K562 (cell line): ENCODE data around the gene FAM171A1. TPM values are rescaled to one million over a fixed set of nuclear protein-coding genes. Genes with fewer than 3 reads are reported as not detected.
"Not testable (repeated sequence)": the region's sequence is repeated elsewhere in the genome, so short reads cannot be mapped to it uniquely, and the experiment has no call there.

Experiments
- ATAC-seq: fragments of 200-7000 bp; cut with Tn5 transposase; 3 replicates; pipeline ENCODE4 v1.9.1; 2020; ENCODE audit warnings: moderate library complexity
- BruUV-seq: library from RNA; stranded (reverse); fragments of 400-500 nt; replicated peaks from 2 replicates; lab custom pipeline; 2021; lab: Mats Ljungman, UMichigan
- CTCF ChIA-PET: fragments of 300-600 bp; formaldehyde crosslinking; extraction: SDS; loops from one replicate; lab custom pipeline; 2021; ENCODE audit warnings: low intra/inter-chr PET ratio; lab: Yijun Ruan, JAX
- POLR2A ChIA-PET: fragments of 300-600, 350-650 bp; sonication (Branson Sonifier 250); formaldehyde crosslinking; extraction: SDS; loops from one replicate; lab custom pipeline; 2021; ENCODE audit warnings: antibody characterized with exemption, inconsistent platforms; lab: Yijun Ruan, JAX
- DNase-seq, 4 experiments: peaks; one replicate each; pipeline versions ENCODE4 v3.0.0 to v3.0.0-alpha.2; 2011 to 2018; ENCODE audit warnings: low spot score in 3 of 4, mixed read lengths in 3 of 4; ENCODE audit errors: extremely low read depth in 1 of 4
- FAIRE-seq: peaks from 2 replicates; lab custom pipeline; 2011; peaks lifted over from hg19 to GRCh38; lab: Jason Lieb, UNC
- H2AFZ ChIP-seq: 2 replicates; pipeline ENCODE4 v1.6.0; 2011; ENCODE audit warnings: low read depth, low read length, control low read depth, inconsistent platforms
- H3K27ac ChIP-seq: fragments of 200-600 bp; 3 replicates; pipeline ENCODE4 v1.8.0; 2011; ENCODE audit warnings: low read depth, mild to moderate bottlenecking, control low read depth, inconsistent platforms, low read length, moderate library complexity, mixed read lengths; ENCODE audit errors: extremely low read depth
- H3K27me3 ChIP-seq, 2 experiments: fragments of 300-600 bp in 1 of 2; 2 replicates in 1 of 2; 3 replicates in 1 of 2; pipeline versions ENCODE4 v1.6.0 to v1.8.0; 2011; ENCODE audit warnings: inconsistent platforms in 2 of 2, low read length in 2 of 2, mild to moderate bottlenecking in 1 of 2, mixed read lengths in 1 of 2, moderate library complexity in 1 of 2; ENCODE audit not compliant: control insufficient read depth in 2 of 2, insufficient read depth in 2 of 2
- H3K36me3 ChIP-seq: fragments of 300-600 bp; 3 replicates; pipeline ENCODE4 v1.8.0; 2011; ENCODE audit warnings: mild to moderate bottlenecking, low read length, inconsistent platforms; ENCODE audit not compliant: control insufficient read depth, insufficient read depth
- H3K4me1 ChIP-seq, 2 experiments: fragments of 200-600 bp in 1 of 2; replicated peaks in 1 of 2; 2 replicates in 1 of 2; 3 replicates in 1 of 2; pipeline versions ENCODE4 v1.5.1 to v1.8.0; 2011; ENCODE audit warnings: inconsistent platforms in 2 of 2, low read length in 2 of 2, mild to moderate bottlenecking in 1 of 2, mixed read lengths in 1 of 2, moderate library complexity in 1 of 2; ENCODE audit not compliant: control insufficient read depth in 2 of 2, insufficient read depth in 2 of 2
- H3K4me2 ChIP-seq: 2 replicates; pipeline ENCODE4 v1.6.1; 2011; ENCODE audit warnings: low read length, control low read depth, inconsistent platforms, mixed read lengths; ENCODE audit not compliant: insufficient read depth
- H3K4me3 ChIP-seq: fragments of 200-600 bp; sonication (generic), shearing (Covaris generic); 2 replicates; pipeline ENCODE4 v1.5.1; 2016; ENCODE audit warnings: control low read depth, inconsistent platforms
- H3K79me2 ChIP-seq: fragments of 200-600 bp; 3 replicates; pipeline ENCODE4 v1.8.0; 2011; ENCODE audit warnings: low read length, inconsistent platforms; ENCODE audit not compliant: control insufficient read depth, insufficient read depth
- H3K9ac ChIP-seq, 2 experiments: 2 replicates each; pipeline versions ENCODE4 v1.6.0 to v1.6.1; 2011; ENCODE audit warnings: low read depth in 2 of 2, low read length in 2 of 2, control low read depth in 1 of 2, inconsistent platforms in 1 of 2, mild to moderate bottlenecking in 1 of 2, mixed read lengths in 1 of 2; ENCODE audit not compliant: insufficient read depth in 1 of 2
- H3K9me1 ChIP-seq: one replicate; pipeline ENCODE4 v1.6.0; 2011; ENCODE audit warnings: inconsistent platforms, mild to moderate bottlenecking, low read length, moderate library complexity; ENCODE audit not compliant: control insufficient read depth, insufficient read depth
- H3K9me3 ChIP-seq: replicated peaks from 2 replicates; pipeline ENCODE4 v1.5.1; 2011; ENCODE audit warnings: low read depth, low read length, inconsistent platforms; ENCODE audit not compliant: control insufficient read depth, insufficient read depth
- H4K20me1 ChIP-seq: replicated peaks from 2 replicates; pipeline ENCODE4 v1.6.1; 2011; ENCODE audit warnings: low read length, inconsistent platforms, mixed read lengths; ENCODE audit not compliant: control insufficient read depth, insufficient read depth
- CBX3 ChIP-seq, 2 experiments: IDR thresholded peaks; 1 replicate in 1 of 2; 2 replicates in 1 of 2; pipeline ENCODE4 v1.6.1; 2012; ENCODE audit warnings: inconsistent platforms in 2 of 2, low read length in 2 of 2, borderline replicate concordance in 1 of 2, control low read depth in 1 of 2
- HDAC6 ChIP-seq: IDR thresholded peaks from 2 replicates; pipeline ENCODE4 v1.6.1; 2012; ENCODE audit warnings: low read depth, mild to moderate bottlenecking, control low read depth, inconsistent platforms, low read length, moderate library complexity
- NBN ChIP-seq: fragments of 450-650 bp; IDR thresholded peaks from 2 replicates; pipeline ENCODE4 v1.6.1; 2016; ENCODE audit warnings: low read depth, mild to moderate bottlenecking
- NONO ChIP-seq, 2 experiments: fragments of 200-400 bp in 1 of 2; fragments of 450-650 bp in 1 of 2; formaldehyde crosslinking in 1 of 2; IDR thresholded peaks; 2 replicates each; pipeline ENCODE4 v1.6.1; 2017; ENCODE audit warnings: low read depth in 2 of 2, mild to moderate bottlenecking in 2 of 2, moderate library complexity in 2 of 2, low read length in 1 of 2
- POLR2G ChIP-seq: fragments of 200-400 bp; formaldehyde crosslinking; IDR thresholded peaks from 2 replicates; pipeline ENCODE4 v1.6.1; 2017; ENCODE audit warnings: low read depth, mild to moderate bottlenecking, antibody characterized with exemption, low read length, moderate library complexity
- WGBS: fragments of 100-300 bp; shearing (Covaris generic); methylation state at CpG from one replicate; pipeline ENCODE4 v1.1.6; 2016; ENCODE audit warnings: low coverage, mixed read lengths; ENCODE audit not compliant: insufficient coverage; ENCODE audit errors: missing lambda C conversion rate; 5-methylcytosine and 5-hydroxymethylcytosine counted together
- in situ Hi-C: fragments of 300-500 bp; cut with MboI; formaldehyde crosslinking; loops from 4 replicates; pipeline ENCODE4 v1.15.0; 2018; ENCODE audit warnings: inconsistent platforms, mixed read lengths
- intact Hi-C: fragments of 100-400 bp; cut with micrococcal nuclease; formaldehyde crosslinking; loops from 2 replicates; pipeline ENCODE4 v1.14.2; 2022
- polyA plus RNA-seq, 8 experiments: library from polyadenylated mRNA; depleted of rRNA in 4 of 8; stranded (reverse) in 5 of 8; unstranded in 3 of 8; fragments of >200 nt; fragmentation: Nextera tagmentation in 2 of 8; fragmentation: Illumina TruSeq in 1 of 8; extraction: Ambion mirVana in 2 of 8; extraction: Trizol in 1 of 8; gene quantifications; 2 replicates each; pipeline versions ENCODE4 v1.2.1 to v1.2.3, GENCODE V29; 2011 to 2014; ENCODE audit warnings: inconsistent platforms in 1 of 8, missing spikeins in 1 of 8
- total RNA-seq, 7 experiments: library from RNA; depleted of rRNA in 6 of 7; stranded (reverse); fragments of >200 nt in 6 of 7; fragmentation: Illumina TruSeq in 2 of 7; extraction: Trizol in 2 of 7; gene quantifications; 2 replicates each; pipeline versions ENCODE4 v1.2.1 to v1.2.3, GENCODE V29; 2011 to 2021; ENCODE audit warnings: low replicate concordance in 1 of 7

The FAM171A1 gene
- total and polyA plus RNA-seq, 9 of the 15 experiments (the other 6 are each of a cell fraction or from before 2014, with no cell fraction given) = 0.51 to 8.2 (median 4.8) TPM

GRCh38 chr10:15339892-15340291 is 31.2 kb downstream of the FAM171A1 start (continued):
- TF ChIP-seq HDAC6 = no peak
- TF ChIP-seq CBX3 (IDR thresholded peaks at IDR 0.05; ENCODE audit: borderline replicate concordance in 1 of 2, low read length in 2 of 2) = no peak
- TF ChIP-seq NONO (IDR thresholded peaks at IDR 0.05; ENCODE audit: low read depth in 2 of 2, low read length in 1 of 2) = no peak
- no peak for TF ChIP-seq POLR2G
- TF ChIP-seq NBN = no peak

- DNase-seq, CTCF ChIA-PET, H2AFZ ChIP-seq, H3K36me3 ChIP-seq, H3K27ac ChIP-seq, ATAC-seq, H3K9ac ChIP-seq, H3K27me3 ChIP-seq, FAIRE-seq, H4K20me1 ChIP-seq, intact Hi-C loops, in situ Hi-C loops, H3K4me2 ChIP-seq, H3K9me3 ChIP-seq, H3K79me2 ChIP-seq, POLR2A ChIA-PET, BruUV-seq, H3K4me3 ChIP-seq, H3K9me1 ChIP-seq, H3K4me1 ChIP-seq: not testable (repeated sequence)
- 50% methylated on average over 24 of the region's 24 CpGs for WGBS
These were observed 33.6 kb downstream of the FAM171A1 start for GRCh38 chr10:15337441-15337923.
